Astrocyte of the spinal cord (primary cell): ENCODE results near the gene ULK4.
"Not testable (repeated sequence)": the region's sequence is repeated elsewhere in the genome, so short reads cannot be mapped to it uniquely, and the experiment has no call there.

Source experiments
- DNase-seq: peaks from one replicate; pipeline ENCODE4 v3.0.0; 2011; ENCODE audit warnings: low read depth, low spot score
- H3K4me3 ChIP-seq: 2 replicates; pipeline ENCODE4 v1.5.1; 2011; ENCODE audit warnings: low read depth, mild to moderate bottlenecking, low read length, moderate library complexity
- CTCF ChIP-seq: IDR thresholded peaks from 2 replicates; pipeline ENCODE4 v1.5.1; 2012; ENCODE audit warnings: low read depth, mild to moderate bottlenecking, low read length, inconsistent platforms
- in situ Hi-C: cut with HindIII; loops from 2 replicates; pipeline ENCODE4 v1.10.0; 2017; ENCODE audit warnings: low sequenced_read_pairs

Gene ULK4

GRCh38 chr3:41808152-41808551 lies 153.8 kb downstream of the ULK4 start:
- no peak for TF ChIP-seq CTCF
- no peak overlapping the region for H3K4me3 ChIP-seq
- peak; percentile 68 for DNase-seq
- in situ Hi-C loops, result no loop called here

- DNase-seq, result no peak
- TF ChIP-seq CTCF, result no peak
- H3K4me3 ChIP-seq, result no peak overlapping the region
- in situ Hi-C loops, result no loop called here
Measured at GRCh38 chr3:41794748-41795589, 166.9 kb downstream of the ULK4 start.

GRCh38 chr3:41792806-41793205 lies 169.1 kb downstream of the ULK4 start:
- H3K4me3 ChIP-seq, result no peak overlapping the region
- DNase-seq, result no peak
- in situ Hi-C loops, result no loop called here
- no peak for TF ChIP-seq CTCF

GRCh38 chr3:41769106-41769505 lies 192.8 kb downstream of the ULK4 start:
- no peak for DNase-seq
- no peak overlapping the region for H3K4me3 ChIP-seq
- in situ Hi-C loops, result no loop called here
- no peak for TF ChIP-seq CTCF

GRCh38 chr3:41768363-41768762 lies 193.5 kb downstream of the ULK4 start:
- in situ Hi-C loops, result no loop called here
- no peak for DNase-seq
- no peak overlapping the region for H3K4me3 ChIP-seq
- TF ChIP-seq CTCF, result no peak

- H3K4me3 ChIP-seq, DNase-seq, in situ Hi-C loops: not testable (repeated sequence)
Measured at GRCh38 chr3:41762867-41763266, 199.0 kb downstream of the ULK4 start.

- TF ChIP-seq CTCF, result no peak
- in situ Hi-C loops, result no loop called here
- H3K4me3 ChIP-seq, result no peak overlapping the region
- no peak for DNase-seq
Measured at GRCh38 chr3:41753651-41754050, 208.3 kb downstream of the ULK4 start.
